Endothelial cell (in vitro differentiated cells): ENCODE data around the gene TCEAL1. TPM values are rescaled to one million over a fixed set of nuclear protein-coding genes. Genes with fewer than 3 reads are reported as not detected.
A peak's percentile ranks its signal among the peaks of the same experiment; 100 is the strongest.

Experiments
- DNase-seq: peaks from one replicate; pipeline ENCODE4 v3.0.0; 2021; ENCODE audit warnings: low spot score
- H3K27ac Mint-ChIP-seq: one replicate; pipeline ENCODE4 v1.8.0; 2021; ENCODE audit warnings: mixed read lengths, inconsistent platforms; ENCODE audit not compliant: unreplicated experiment
- H3K27me3 Mint-ChIP-seq: one replicate; pipeline ENCODE4 v1.8.0; 2021; ENCODE audit warnings: mild to moderate bottlenecking, moderate library complexity, mixed read lengths, inconsistent platforms; ENCODE audit not compliant: unreplicated experiment
- H3K36me3 Mint-ChIP-seq: one replicate; pipeline ENCODE4 v1.8.0; 2021; ENCODE audit warnings: mild to moderate bottlenecking, low read depth, mixed read lengths, inconsistent platforms; ENCODE audit not compliant: unreplicated experiment
- H3K4me1 Mint-ChIP-seq: one replicate; pipeline ENCODE4 v1.8.0; 2021; ENCODE audit warnings: mild to moderate bottlenecking, mixed read lengths, inconsistent platforms; ENCODE audit not compliant: unreplicated experiment
- H3K4me3 Mint-ChIP-seq: one replicate; pipeline ENCODE4 v1.8.0; 2021; ENCODE audit warnings: mild to moderate bottlenecking, mixed read lengths, inconsistent platforms; ENCODE audit not compliant: unreplicated experiment
- H3K9me3 Mint-ChIP-seq: one replicate; pipeline ENCODE4 v1.8.0; 2021; ENCODE audit warnings: mixed read lengths, inconsistent platforms; ENCODE audit not compliant: unreplicated experiment
- total RNA-seq: library from RNA; stranded (reverse); fragmentation: NEBNext Ultra II Directional; extraction: Animal tissue kit (Norgen Biotek cat#: 25700); gene quantifications from one replicate; pipeline ENCODE4 v1.2.1, GENCODE V29; 2021; ENCODE audit not compliant: unreplicated experiment
- TF ChIP-seq, protein P1 (sequence below): fragments of 200-600 bp; sonication (generic); IDR thresholded peaks from one replicate; pipeline ENCODE4 v1.5.0; 2021; ENCODE audit warnings: antibody characterized with exemption; ENCODE audit not compliant: unreplicated experiment

The TCEAL1 gene
- total RNA-seq, 1 donor from 2014 or later = 12.5 TPM

GRCh38 chrX:103626855-103627254, 1.9 kb upstream of the TCEAL1 start:
- Mint-ChIP-seq H3K27me3 (no peaks in the 10 kb centered on the region), H3K4me3 (no peak overlapping the region), H3K36me3 (no peaks in the 10 kb centered on the region), H3K9me3 (no peaks in the 10 kb centered on the region), H3K4me1 (peaks cover 7% of the 10 kb centered on the region), H3K27ac (no peak overlapping the region)
- TF ChIP-seq, protein P1, sequence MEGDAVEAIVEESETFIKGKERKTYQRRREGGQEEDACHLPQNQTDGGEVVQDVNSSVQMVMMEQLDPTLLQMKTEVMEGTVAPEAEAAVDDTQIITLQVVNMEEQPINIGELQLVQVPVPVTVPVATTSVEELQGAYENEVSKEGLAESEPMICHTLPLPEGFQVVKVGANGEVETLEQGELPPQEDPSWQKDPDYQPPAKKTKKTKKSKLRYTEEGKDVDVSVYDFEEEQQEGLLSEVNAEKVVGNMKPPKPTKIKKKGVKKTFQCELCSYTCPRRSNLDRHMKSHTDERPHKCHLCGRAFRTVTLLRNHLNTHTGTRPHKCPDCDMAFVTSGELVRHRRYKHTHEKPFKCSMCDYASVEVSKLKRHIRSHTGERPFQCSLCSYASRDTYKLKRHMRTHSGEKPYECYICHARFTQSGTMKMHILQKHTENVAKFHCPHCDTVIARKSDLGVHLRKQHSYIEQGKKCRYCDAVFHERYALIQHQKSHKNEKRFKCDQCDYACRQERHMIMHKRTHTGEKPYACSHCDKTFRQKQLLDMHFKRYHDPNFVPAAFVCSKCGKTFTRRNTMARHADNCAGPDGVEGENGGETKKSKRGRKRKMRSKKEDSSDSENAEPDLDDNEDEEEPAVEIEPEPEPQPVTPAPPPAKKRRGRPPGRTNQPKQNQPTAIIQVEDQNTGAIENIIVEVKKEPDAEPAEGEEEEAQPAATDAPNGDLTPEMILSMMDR = no peak
- DNase-seq = no peak

DNA sequence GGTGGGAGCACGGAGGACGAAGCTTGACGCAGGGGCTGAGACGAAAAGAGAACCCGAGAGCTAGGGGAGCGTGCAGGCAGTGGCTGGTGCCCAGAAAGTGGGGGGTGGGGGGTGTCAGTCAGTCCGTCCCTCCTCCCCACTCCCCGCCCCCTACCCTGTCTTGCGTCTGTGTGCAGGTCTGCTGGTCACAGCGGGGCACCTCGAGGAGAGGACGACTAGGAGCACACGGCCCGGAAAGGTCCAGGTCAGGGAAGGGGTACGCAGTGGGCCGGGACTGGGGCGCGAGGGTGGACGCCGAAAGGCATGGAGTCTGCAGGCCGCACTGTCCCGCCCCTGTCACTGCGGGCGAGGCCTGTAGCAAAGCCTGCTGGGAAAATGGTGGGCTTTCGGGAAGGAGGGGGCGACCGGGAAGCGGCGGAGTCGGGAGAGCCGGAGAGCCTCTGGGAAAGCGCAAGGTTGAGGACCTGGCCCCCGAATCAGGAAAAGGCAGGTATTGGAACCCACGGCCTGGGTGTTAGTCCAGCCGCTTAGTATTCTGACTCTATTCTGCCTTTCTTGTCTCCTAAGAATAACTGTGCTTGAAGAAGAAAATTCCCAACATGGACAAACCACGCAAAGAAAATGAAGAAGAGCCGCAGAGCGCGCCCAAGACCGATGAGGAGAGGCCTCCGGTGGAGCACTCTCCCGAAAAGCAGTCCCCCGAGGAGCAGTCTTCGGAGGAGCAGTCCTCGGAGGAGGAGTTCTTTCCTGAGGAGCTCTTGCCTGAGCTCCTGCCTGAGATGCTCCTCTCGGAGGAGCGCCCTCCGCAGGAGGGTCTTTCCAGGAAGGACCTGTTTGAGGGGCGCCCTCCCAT, 769 bp downstream of the TCEAL1 start:
- no peaks in the 10 kb centered on the region for H3K9me3 Mint-ChIP-seq
- peak overlapping the region; percentile 90 for H3K4me3 Mint-ChIP-seq
- H3K27ac Mint-ChIP-seq = peak overlapping the region; percentile 61
- H3K27me3 Mint-ChIP-seq = no peaks in the 10 kb centered on the region
- H3K4me1 Mint-ChIP-seq = peaks cover 5% of the 10 kb centered on the region
- no peaks in the 10 kb centered on the region for H3K36me3 Mint-ChIP-seq
- TF ChIP-seq, protein P1 = no peak
- peak; percentile 57 for DNase-seq

GRCh38 chrX:103630171-103630511, 1.4 kb downstream of the TCEAL1 start:
- DNase-seq = no peak
- Mint-ChIP-seq H3K4me1 (peaks cover 5% of the 10 kb centered on the region), H3K36me3 (no peaks in the 10 kb centered on the region), H3K9me3 (no peaks in the 10 kb centered on the region), H3K27ac (peak overlapping the region; percentile 45), H3K27me3 (no peaks in the 10 kb centered on the region), H3K4me3 (peak overlapping the region; percentile 90)
- TF ChIP-seq, protein P1 = no peak

DNA sequence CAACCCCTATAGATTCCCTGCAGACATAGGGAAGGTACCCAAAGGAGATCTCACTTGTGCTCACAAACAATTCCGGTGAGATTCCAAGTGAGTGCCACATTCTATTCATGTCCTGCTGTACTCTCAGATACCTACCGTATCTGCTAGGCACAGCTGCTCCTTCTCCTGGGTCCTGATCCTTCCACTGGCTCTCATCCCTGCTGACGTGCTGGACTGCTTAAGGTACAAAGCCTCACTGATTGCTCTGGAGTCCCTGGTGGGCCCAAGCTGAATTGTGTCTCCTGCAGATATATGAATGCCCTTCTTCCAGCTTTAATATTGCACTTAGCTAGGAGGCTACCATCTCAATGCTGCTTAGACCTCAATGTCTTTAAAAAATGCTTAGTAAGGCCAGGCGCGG, 2.4 kb downstream of the TCEAL1 start:
- Mint-ChIP-seq H3K27me3 (no peaks in the 10 kb centered on the region), H3K27ac (no peak overlapping the region), H3K36me3 (no peaks in the 10 kb centered on the region), H3K4me3 (no peak overlapping the region), H3K4me1 (peaks cover 5% of the 10 kb centered on the region), H3K9me3 (no peaks in the 10 kb centered on the region)
- TF ChIP-seq, protein P1 = no peak
- DNase-seq = no peak

GRCh38 chrX:103635436-103635835, 6.7 kb downstream of the TCEAL1 start:
- H3K4me3 Mint-ChIP-seq = no peak overlapping the region
- no peak overlapping the region for H3K27ac Mint-ChIP-seq
- no peaks in the 10 kb centered on the region for H3K9me3 Mint-ChIP-seq
- H3K4me1 Mint-ChIP-seq = no peaks in the 10 kb centered on the region
- H3K27me3 Mint-ChIP-seq = no peaks in the 10 kb centered on the region
- no peak for DNase-seq
- TF ChIP-seq, protein P1 = no peak
- no peaks in the 10 kb centered on the region for H3K36me3 Mint-ChIP-seq
